Suprapubic skin (tissue), 3 donors: ENCODE data around the gene FMN1.

Source experiments
- POLR2A ChIP-seq, 2 donors: fragments of 450-650 bp; IDR thresholded peaks; one replicate each; pipeline ENCODE4 v1.6.1; 2017; ENCODE audit warnings: antibody characterized with exemption in 2 of 2, mild to moderate bottlenecking in 2 of 2, moderate library complexity in 2 of 2
- TF ChIP-seq, protein P1 (sequence below), 2 donors: fragments of 200-600 bp in 1 of 2; fragments of 450-650 bp in 1 of 2; sonication (generic) in 1 of 2; IDR thresholded peaks; one replicate each; pipeline ENCODE4 v1.5.1; 2016 to 2019; ENCODE audit warnings: antibody characterized with exemption in 2 of 2, mild to moderate bottlenecking in 1 of 2, moderate library complexity in 1 of 2

DNA sequence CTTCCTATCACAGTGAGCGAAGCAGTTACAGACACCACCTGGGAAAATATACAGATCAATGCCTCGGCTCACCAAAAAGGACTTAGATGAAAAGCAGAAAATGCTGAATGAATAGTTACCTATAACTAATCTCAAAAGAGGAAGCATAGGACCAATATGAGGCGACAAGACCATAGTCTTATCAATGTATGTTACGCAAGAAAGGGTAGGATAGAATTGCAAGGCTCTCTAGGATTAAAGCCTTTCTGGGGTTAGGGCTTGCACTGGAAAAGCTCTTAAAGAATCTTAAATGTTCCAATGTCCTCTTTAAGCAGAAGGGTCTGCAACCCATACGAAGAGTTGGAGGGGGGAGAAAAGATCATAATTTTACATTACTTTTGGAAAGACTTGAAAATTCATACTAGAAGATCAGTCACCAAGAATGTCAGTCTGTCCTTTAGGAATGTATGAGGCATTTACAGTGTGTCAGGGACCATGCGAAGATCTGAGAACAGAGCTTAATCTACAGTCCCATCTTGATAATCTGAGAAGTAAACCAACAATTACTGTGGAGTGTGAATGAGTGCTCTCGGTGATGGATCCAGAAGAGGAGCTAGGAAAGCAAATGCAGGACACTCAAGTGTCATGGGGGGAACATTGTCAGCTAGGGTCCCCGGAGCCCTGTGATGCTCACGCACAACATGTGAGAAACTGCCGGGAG, 290.8 kb downstream of the FMN1 start:
- TF ChIP-seq, protein P1, sequence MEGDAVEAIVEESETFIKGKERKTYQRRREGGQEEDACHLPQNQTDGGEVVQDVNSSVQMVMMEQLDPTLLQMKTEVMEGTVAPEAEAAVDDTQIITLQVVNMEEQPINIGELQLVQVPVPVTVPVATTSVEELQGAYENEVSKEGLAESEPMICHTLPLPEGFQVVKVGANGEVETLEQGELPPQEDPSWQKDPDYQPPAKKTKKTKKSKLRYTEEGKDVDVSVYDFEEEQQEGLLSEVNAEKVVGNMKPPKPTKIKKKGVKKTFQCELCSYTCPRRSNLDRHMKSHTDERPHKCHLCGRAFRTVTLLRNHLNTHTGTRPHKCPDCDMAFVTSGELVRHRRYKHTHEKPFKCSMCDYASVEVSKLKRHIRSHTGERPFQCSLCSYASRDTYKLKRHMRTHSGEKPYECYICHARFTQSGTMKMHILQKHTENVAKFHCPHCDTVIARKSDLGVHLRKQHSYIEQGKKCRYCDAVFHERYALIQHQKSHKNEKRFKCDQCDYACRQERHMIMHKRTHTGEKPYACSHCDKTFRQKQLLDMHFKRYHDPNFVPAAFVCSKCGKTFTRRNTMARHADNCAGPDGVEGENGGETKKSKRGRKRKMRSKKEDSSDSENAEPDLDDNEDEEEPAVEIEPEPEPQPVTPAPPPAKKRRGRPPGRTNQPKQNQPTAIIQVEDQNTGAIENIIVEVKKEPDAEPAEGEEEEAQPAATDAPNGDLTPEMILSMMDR (IDR thresholded peaks at IDR 0.05) = no peak
- TF ChIP-seq POLR2A (IDR thresholded peaks at IDR 0.05) = no peak
